CD4-positive, alpha-beta T cell treated with Interleukin-12 subunit alpha and Interleukin-12 subunit beta, for 1 hour (primary cell): Measurements from ENCODE around the gene ALOX5.

Source experiments
- DNase-seq: peaks from one replicate; pipeline ENCODE4 v3.0.0-alpha.2; 2020

ALOX5 gene

DNA sequence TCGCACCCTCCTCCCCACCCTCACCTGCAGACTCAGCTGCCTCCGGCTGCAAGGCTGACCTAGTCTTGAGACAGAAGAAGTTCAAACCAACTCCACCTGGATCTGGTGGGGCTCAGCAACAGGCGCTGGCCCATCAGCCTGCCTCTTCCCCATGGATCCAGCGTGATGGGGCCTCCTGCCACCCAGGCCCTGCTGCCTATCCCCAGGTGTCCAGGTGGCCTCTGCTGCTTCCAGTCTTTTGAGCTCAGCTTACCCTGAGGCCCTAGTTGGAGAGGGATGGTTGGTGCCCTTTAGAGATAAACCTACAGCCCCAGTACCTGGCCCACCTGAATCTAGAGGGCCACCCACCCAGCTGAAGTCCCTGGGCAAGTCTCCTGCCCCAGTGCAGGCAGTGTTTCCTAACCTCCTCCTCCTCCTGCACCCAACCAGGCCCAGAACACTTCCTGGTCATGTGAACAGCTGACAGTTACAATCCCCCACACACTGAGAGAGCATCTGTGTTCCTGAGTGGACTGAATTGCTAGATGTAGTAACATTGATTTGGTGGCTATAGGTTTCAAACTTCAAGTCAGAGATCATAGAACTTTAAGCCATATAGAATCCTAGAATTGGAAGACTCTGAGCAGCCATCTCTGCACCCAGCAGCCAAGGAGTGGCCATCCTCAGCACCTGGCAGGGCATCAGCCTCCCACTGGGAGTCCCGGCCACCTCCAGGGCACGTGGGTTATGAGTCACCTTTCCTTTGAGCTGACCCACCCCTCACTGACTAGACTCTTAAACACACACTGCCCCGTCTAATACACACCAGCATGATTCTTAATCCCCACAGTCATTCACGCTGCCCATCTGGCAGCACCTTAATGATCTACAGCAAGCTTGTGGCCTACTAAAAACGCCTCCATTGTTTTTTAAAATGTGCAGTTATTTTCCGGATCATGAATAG is 51.9 kb downstream of the ALOX5 start:
- DNase-seq = no peak

DNA sequence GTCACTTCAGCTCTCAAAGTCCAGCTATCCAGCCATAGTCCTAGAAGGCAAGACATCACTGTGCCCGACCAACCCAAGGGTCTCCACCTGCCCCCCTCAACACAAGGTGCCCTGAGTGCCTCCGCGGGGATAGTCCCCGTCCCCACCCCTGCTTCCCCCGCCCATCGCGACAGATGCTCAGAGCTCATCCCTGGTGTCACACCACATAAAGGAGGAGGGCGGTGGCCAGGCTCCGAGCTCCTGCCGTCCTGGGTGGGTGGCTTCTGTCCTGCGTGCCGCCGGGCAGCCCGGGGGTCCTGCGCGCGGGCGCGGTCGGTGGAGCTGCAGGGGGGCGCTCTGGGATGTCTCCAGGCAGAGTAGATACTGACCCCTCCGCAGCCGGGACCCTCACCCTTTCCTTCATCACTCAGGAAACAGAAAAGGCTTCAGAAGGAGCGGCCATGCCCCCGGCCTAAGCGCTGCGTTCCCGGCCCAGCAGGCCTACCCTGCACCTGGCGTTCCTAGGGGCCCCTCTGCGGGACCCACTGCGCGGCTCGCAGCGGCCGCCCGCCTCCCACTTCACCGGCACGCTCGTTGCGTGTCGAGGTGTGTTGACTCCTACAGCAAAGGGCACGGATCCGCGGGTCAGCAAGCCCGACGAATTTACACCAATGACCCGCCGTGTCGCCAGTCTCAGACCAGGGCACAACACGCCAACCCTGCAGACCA is 53.4 kb downstream of the ALOX5 start:
- DNase-seq = no peak

DNA sequence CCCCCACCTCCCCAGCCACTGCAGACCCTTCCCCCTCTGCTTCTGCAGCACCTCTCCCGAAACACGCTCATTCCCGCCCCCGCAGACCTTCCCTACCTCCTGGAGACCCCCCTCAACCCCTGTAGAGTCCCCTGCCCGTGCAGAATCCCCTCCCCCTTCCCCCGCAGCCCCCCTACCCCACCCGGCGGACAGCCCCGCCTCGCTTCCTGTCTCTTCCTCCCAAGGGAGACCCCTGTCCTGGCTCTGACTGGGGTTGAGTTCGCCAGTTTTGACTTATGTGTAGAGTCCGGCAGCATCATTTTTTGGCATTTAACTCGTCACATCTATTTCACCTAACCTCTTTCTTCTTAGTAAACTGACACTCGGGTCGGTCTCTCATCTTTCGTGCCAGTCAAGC is 54.0 kb downstream of the ALOX5 start:
- DNase-seq = no peak

DNA sequence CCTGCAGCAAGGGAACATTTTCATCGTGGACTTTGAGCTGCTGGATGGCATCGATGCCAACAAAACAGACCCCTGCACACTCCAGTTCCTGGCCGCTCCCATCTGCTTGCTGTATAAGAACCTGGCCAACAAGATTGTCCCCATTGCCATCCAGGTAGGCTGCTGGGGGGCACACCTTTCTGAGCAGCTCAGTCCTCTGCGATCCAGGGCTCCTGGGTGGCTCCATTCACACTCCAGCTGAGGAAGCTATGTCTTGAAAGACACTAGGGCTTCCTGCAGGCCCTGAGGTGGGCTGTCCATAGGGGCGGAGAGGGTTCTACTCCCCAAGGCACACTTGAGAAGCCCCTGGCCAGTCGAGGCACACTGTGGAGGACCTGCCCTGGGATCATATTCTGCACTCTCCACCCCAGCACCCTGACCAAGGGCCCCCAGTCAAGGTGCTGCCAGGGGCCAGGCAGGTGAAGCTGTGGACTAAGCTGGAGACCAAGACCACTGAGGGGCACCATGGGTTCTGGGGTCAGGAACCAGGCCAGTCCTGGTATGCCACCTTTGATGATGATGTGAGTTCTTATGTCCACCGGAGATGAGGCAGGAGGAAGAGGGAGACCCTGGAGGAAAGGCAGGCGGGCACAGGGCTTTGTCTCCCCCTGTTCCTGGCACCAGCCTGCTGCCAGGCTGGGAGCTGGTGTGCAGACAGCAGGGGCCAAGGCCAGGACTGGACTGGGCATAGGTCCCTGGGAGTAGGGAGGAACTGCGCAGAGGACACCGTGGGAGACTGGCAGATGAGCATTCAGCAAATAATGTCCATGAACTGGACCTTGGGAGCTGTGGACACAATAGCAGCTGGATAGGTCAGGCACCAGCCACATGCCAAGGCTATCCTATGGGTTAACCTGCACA is 54.8 kb downstream of the ALOX5 start:
- DNase-seq = no peak

DNA sequence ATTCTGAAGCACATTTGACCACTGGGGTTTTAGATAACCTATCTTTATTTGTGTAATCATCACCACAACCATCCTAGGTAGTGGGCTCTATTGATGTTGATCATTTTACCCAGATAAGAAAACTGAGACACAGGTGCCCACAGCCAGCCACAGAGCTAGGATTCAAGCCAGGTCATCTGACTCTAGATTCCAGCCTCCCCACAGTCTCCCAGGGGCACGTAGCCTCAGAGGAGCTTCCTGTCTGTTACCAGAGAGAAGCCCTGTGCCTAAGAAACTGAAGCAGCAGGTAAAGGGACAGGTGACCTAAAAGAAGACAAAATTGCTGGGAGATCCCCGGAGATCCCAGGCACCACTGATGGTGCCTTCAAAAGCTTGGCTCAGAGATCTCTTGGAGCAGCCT is 55.8 kb downstream of the ALOX5 start:
- no peak for DNase-seq

DNA sequence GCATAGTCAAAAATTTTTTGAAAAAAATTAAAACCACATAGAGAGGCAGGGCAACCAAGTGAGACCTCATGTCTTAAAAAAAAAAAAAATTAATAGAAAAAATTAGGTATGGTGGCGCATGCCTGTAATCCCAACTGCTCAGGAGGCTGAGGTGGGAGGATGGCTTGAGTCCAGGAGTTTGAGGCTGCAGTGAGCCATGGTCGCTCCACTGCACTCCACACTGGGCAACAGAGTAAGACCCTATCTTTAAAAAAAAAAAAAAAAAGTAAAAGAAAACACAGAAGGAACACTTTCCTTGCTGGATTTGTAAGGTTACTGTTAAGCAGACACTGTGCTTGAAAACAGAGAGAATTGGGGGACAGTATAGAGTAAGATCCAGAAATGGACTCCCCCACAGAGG is 58.1 kb downstream of the ALOX5 start:
- no peak for DNase-seq

DNA sequence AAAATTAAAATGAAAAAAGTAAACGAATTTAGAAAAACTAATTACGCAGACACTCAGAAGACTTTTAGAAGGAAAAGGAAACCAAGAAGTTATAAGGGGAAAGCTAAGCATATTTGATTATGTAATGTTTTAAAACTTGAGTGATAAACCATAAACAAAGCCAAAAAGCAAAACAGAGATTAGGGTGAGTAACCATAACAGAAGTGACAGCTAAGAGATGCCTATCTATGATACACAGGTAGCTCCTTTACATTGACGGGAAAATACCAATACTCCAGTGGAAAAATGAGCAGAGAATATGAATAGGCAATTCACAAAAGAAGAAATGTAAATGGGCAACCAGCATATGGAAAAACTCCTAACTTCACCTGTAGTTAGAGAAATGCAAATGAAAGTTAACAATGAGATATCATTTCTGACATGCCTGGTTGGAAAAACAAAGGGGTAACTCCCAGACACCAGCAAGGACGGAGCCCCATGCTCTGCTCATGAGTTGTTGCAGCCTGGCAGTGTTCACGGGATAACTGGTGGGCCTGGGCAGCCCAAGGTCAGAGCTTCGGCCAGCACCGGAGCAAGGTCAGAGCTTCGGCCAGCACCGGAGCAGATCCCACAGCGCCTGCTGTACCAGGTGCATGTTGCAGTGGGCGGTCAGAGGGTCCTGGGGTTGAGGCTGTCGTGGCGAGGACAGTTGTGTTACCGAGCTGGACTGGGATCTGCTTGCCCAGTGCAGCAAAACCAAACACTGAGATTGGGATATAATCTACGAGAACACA is 58.9 kb downstream of the ALOX5 start:
- DNase-seq = no peak

DNA sequence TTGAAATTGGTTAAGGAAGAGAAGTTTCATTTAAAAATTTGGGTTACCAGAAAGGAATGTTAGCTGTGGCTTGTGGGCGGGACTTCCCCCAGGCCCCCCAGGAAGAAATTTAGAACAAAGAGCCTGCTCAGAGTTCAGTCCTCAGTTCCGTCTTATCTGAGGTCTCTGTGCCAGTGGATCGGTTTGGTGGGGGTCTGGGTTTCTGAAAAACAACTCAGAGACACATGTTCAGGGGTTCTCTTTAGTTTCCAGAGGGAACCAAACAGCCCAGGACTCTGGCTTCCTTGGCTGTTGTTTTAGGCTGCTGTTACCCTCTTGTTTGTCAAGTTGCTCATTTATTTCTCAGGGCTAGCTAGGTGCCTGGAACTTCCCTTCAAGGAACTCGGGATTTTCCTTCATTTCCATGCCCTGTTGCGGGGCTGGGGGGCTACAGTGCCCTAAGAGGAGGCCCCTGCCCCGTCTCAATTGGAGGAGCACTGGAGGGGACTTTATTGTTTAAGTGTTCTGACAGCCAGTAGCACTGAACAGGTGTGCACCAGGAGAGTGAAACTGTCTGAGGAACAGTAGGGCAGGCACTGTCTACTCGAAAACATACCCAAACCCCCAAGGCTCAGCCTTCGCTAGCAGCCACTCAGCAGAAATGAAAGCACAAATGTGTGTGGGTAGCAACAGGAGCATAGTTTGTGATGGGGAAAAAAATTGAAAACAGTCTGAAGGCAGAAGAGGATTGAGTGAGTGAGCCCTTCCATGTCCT is 59.9 kb downstream of the ALOX5 start:
- peak; percentile 15 for DNase-seq

DNA sequence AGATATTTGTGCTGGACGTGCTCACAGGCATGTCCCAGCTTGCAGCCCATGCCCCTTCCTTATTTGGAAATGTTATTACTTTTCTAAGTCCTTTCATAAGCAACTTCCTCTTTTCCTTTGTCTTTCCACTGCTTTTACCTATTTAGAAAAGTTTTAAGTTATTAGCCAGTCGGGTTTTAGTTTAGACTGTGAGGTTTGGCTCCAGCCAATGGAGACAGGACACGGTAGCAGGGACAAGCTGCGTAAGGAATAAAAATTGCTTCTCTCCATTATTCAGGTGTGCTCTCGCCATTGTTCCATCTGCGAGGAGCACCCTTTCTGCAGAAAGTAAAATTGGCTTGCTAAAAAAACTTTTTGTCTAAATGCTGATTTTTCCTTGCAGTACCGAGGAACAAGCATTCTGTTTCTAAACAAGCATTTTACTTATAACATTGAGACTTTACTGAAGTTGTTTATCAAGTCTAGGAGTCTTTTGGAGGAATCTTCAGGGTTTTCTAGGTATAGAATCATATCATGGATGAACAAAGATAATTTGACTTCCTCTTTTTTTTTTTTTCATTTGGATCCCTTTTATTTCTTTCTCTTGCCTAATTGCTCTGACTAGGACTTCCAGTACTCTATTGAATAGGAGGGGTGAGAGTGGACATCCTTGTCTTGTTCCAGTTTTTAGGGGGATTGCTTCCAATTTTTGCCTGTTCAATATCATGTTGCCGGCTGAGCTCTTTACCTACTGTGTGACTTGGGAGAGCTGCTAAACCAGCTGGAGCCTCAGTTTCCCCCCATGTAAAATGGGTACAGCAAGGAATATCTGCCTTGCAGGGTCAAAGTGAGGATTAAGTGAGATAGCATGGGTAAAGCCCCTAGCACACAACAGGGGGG is 63.8 kb downstream of the ALOX5 start:
- no peak for DNase-seq

DNA sequence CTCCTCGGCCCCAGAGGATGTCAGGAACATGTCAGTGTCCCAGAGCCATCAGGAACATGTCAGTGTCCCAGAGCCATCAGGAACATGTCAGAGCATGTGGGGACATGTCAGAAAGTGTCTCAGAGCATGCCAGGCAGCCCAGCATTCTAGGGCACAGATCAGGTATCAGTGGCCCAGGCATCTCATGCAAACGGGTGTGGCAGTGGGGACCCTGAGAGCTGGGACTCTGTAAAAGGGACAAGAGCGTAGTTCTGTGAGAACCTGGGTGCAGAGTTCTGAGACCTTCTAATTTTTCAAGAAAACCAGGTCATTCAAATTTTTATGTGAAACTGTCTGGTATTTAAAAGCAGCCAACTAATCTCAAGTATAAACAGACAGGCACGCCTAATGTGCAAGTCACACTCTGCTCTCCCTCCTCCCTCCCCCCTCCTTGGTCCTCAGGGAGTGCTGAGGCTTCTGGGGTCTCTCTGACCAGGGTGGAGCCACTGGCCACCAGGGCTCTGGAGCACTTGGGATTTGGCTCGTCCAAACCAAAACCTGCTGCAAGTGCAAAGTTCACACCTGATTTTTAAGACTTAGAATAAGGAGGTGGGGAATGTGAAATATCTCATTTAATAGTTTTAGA is 64.6 kb downstream of the ALOX5 start:
- DNase-seq = no peak

DNA sequence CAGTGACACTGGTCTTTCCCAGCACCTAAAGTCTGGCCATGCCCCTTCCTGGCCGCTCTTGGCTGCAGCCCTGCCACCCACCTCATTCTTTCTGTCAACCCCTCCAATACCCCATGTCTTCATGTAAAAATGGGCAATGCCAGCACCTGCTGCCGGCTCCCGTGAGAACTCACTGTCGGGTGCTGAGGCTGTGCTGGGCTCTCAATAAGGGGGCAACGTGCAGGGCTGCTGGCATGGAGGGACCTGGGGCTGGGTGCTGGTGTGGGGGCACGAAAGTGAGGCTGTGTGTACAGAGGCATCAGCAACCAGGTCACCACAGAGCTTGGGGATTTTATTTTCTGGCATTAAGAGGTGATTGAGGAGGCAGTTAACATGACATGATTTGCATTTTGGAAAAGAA is 65.3 kb downstream of the ALOX5 start:
- no peak for DNase-seq

DNA sequence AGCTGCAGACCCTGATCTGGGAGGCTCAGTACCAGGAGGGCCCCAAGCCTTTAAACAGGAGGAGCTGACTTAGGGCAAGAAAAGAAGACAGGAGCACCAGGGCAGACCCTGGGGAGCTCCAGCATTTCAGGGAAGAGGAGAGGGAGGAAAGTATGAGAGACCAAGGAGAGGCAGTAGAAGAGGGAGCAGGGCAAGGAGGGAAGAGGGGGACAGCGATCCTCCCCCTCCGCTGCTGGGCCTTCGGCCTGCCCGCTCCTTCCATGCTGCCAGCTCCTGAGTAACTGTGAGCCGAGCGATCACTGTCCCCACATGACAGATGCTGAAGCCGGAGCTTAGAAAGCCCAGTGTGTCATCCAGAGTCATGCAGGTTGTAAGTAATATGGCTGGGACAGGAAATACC is 65.9 kb downstream of the ALOX5 start:
- DNase-seq = no peak

DNA sequence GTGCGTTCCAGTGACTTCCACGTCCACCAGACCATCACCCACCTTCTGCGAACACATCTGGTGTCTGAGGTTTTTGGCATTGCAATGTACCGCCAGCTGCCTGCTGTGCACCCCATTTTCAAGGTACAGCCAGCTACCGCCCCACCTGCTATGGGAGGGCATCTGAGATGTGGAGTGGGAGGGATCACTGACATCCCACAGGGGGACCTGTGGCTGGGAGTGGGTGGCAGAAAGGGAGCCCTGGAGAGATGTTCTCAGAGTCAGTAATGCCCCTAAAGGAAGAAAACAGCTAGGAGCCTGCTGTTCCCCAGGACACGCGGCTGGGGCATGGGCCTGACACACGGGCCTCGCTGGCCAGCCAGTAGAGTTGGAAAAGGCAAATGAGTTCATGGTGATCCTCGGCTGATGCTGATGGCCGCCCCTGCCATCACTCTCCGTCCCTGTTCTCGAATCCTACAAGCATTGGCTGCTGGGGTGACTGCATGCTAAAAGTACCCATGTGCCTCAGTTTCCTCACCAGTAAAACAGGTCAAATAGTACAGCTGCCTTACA is 66.6 kb downstream of the ALOX5 start:
- DNase-seq = no peak

DNA sequence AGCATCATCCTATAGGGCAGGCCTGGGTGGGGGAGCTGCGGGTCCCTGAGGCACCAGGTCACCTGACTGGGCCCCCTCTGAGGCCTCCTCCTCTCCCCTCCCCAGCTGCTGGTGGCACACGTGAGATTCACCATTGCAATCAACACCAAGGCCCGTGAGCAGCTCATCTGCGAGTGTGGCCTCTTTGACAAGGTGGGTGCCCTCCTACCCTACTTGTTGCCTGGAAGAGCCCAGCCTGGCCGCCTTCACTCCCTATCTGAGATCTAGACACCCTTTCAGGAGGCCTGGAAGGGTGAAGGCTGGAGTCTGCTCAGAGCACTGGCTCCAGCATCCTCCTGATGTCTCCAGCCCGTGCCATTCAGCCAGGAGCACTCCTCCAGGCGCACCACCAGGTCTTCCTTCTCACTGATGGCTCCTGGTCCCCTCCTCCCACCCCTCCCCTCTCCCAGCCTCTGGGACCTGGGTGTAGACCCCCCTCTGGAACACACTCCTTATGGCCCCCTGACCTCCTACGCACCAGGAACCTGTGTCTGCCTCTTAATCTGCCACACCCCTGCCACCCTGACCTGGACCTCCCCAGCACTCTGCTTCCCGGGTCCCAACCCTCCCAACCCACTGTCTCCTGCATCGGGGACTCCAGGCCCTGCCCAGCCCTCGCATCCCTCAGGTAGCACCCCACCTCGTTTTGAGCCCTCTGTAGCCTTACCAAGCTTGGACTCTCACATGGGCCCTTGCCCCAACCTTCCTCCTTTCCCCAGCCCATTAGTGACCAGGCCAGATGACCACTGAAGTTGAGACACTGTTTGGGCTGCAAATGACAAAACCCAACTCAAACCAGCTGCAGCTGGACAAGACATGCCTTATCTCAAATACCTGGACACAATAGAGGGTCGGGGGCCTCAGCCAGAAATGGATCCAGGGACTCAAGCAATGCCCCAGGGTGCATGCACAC is 67.5 kb downstream of the ALOX5 start:
- no peak for DNase-seq

DNA sequence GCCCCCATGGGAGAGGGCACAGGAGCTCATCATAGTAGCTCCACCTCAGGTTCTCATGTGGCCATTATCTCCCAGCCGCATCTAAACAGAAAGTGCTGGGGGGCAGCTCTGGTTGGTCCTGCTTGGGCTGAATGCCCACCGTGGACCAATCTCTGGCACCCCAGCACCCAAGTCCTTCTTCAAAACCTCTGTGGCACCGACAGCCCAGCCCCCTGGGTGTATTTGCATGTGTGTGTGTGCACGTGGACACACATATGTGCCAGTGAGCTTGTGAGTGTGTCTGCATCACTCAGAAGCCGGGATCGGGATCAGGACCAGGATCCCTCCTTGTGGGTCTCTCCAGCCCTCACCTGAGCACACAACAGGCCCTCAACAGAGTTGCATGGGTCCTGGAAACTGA is 68.2 kb downstream of the ALOX5 start:
- DNase-seq = no peak

DNA sequence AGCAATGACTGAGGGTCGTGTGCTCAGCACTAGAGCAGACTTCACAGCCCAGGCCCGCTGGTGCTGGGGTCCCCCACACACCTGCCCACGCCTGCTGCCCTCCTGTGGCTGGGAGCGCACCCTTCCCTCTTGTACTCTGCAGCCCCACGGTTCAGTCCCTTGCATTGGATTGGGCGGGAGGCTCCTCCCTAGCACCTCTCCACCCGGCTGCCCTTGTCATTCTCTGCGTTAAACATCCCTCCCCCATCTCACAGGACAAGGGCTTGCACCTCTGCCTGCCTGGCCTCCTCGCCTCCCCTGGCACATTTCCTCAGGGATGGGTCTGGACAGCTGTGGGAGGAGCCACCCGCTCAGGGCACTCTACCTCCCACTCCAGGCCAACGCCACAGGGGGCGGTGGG is 68.6 kb downstream of the ALOX5 start:
- DNase-seq = no peak

DNA sequence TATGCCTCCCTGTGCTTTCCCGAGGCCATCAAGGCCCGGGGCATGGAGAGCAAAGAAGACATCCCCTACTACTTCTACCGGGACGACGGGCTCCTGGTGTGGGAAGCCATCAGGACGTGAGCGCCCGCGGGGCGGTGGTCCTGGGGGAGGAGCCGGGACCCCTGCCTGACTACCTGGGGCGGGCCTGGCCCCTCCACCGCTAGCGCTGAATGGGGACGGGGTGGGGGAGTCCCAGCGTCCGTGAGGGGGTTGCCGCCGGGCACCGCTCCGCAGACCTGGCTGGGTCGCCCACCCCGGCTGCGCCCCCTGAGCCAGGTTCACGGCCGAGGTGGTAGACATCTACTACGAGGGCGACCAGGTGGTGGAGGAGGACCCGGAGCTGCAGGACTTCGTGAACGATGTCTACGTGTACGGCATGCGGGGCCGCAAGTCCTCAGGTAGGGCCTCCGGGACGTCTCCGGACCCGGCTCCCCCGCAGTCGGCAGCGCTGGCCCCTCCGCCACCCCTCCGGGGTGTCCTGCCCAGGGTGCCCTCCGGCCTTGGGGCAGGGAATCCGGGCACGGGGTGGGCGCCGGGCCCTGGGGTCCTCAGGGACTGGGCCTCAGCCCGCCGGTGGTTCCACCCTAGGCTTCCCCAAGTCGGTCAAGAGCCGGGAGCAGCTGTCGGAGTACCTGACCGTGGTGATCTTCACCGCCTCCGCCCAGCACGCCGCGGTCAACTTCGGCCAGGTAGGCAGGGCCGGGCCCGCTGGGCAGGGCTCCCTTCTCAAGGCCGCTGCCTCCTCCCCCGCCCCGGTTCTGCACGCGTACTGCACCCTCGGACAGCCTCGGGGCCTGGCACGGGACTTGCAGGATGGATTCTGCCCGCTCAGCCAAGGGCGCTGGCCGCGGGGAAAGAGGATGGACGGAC is 69.3 kb downstream of the ALOX5 start:
- DNase-seq = no peak

DNA sequence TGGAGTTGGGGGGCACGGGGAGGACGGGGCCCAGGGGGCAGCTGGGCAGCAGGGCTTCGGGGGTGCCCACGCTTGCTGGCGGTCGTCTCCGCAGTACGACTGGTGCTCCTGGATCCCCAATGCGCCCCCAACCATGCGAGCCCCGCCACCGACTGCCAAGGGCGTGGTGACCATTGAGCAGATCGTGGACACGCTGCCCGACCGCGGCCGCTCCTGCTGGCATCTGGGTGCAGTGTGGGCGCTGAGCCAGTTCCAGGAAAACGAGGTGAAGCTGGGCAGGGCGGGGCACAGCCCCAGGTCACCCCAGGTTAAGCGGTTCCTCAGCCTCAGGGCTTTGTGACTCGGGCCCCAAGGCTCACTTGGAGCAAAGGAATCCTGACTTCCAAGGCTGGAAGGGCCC is 70.0 kb downstream of the ALOX5 start:
- no peak for DNase-seq
